MV-4-11 (cell line): ENCODE results near the gene MGP.
A peak's percentile ranks its signal among the peaks of the same experiment; 100 is the strongest.

Experiments
- DNase-seq: peaks from one replicate; lab custom pipeline; 2025; lab: John Stamatoyannopoulos, UW

Gene MGP

GRCh38 chr12:14885718-14886221, at the start of gene MGP:
Gene MGP (minus strand): TSS chr12:14885854. CDS start chr12:14885791, 63 bp downstream.
- DNase-seq, result no peak

GRCh38 chr12:14935031-14935430, 49.4 kb upstream of the MGP start:
- DNase-seq, result no peak

- no peak for DNase-seq
Observed at GRCh38 chr12:14934511-14934910, 48.9 kb upstream of the MGP start.

GRCh38 chr12:14931791-14932560, 46.3 kb upstream of the MGP start:
- DNase-seq, result no peak

GRCh38 chr12:14931359-14931758, 45.7 kb upstream of the MGP start:
- no peak for DNase-seq

- DNase-seq, result no peak
Observed at GRCh38 chr12:14930299-14930698, 44.6 kb upstream of the MGP start.

- DNase-seq, result no peak
Observed at GRCh38 chr12:14928931-14929330, 43.3 kb upstream of the MGP start.

GRCh38 chr12:14927267-14927666, 41.6 kb upstream of the MGP start:
- no peak for DNase-seq

GRCh38 chr12:14924541-14924940, 38.9 kb upstream of the MGP start:
- no peak for DNase-seq

- DNase-seq, result no peak
Observed at GRCh38 chr12:14923944-14924343, 38.3 kb upstream of the MGP start.

GRCh38 chr12:14921218-14921617, 35.6 kb upstream of the MGP start:
- no peak for DNase-seq

- DNase-seq, result peak; percentile 6
Observed at GRCh38 chr12:14920475-14921126, 34.9 kb upstream of the MGP start.

- no peak for DNase-seq
Observed at GRCh38 chr12:14919455-14919854, 33.8 kb upstream of the MGP start.

GRCh38 chr12:14915736-14916135, 30.1 kb upstream of the MGP start:
- DNase-seq, result no peak

GRCh38 chr12:14913381-14913781, 27.7 kb upstream of the MGP start:
- no peak for DNase-seq

- no peak for DNase-seq
Observed at GRCh38 chr12:14911131-14911530, 25.5 kb upstream of the MGP start.

- DNase-seq, result peak; percentile 24
Observed at GRCh38 chr12:14910090-14910915, 24.6 kb upstream of the MGP start.

- DNase-seq, result peak; percentile 7
Observed at GRCh38 chr12:14907953-14908352, 22.3 kb upstream of the MGP start.

- no peak for DNase-seq
Observed at GRCh38 chr12:14906114-14906513, 20.5 kb upstream of the MGP start.

- DNase-seq, result no peak
Observed at GRCh38 chr12:14905269-14906004, 19.8 kb upstream of the MGP start.

- no peak for DNase-seq
Observed at GRCh38 chr12:14904854-14905253, 19.2 kb upstream of the MGP start.
